Measurements from ENCODE around the gene RSPH9. TPM values are rescaled to one million over a fixed set of nuclear protein-coding genes. Genes with fewer than 3 reads are reported as not detected.

Gene RSPH9
- polyA plus RNA-seq, 1 of the 3 experiments (the other 2 are of a cell fraction), result 0.05 TPM

GRCh38 chr6:43702534-43703440 lies 58.0 kb downstream of the RSPH9 start:
- no peaks in the 10 kb centered on the region for H3K9me2 ChIP-seq
- peaks cover 0 to 16% of the 10 kb centered on the region in 2 experiments; a peak in 1 of 4 replicates for H3K4me1 ChIP-seq (ENCODE audit: control insufficient read depth in 1 of 2, insufficient read depth in 2 of 2, low read depth in 1 of 2, low read length in 1 of 2)
- no peak overlapping the region for H3K4me3 ChIP-seq (ENCODE audit: low read depth in 2 of 2, low read length in 1 of 2)
- 75% methylated on average over 13 of the region's 15 CpGs for WGBS (ENCODE audit: low lambda C conversion rate)
- H4K20me1 ChIP-seq (ENCODE audit: insufficient read depth), result no peaks in the 10 kb centered on the region
- no peak overlapping the region for H3K27ac ChIP-seq (ENCODE audit: low read depth in 2 of 2, low read length in 1 of 2)
- no peaks in the 10 kb centered on the region for H3K79me2 ChIP-seq (ENCODE audit: insufficient read depth)
- DNase-seq, result no peak
- ChIA-PET POLR2A (no interaction called here), CTCF (interaction anchor here (0.9 to 1.4 kb wide), 3 partner anchors 12 to 67 kb away, joined by 3 to 5 read pairs (median 4); partner anchors contain the start of gene VEGFA)
- H3K36me3 ChIP-seq (replicated peaks in 1 of 2; ENCODE audit: control insufficient read depth in 1 of 2, insufficient read depth in 2 of 2, low read length in 1 of 2), result no peaks in the 10 kb centered on the region
- H2AFZ ChIP-seq (ENCODE audit: low read depth), result no peak overlapping the region
- H3K27me3 ChIP-seq (ENCODE audit: insufficient read depth), result no peaks in the 10 kb centered on the region; the same call in 1 of the 2 replicates
- no peaks in the 10 kb centered on the region for H3K9me3 ChIP-seq
- H3F3A ChIP-seq (replicated peaks; ENCODE audit: insufficient read depth), result no peaks in the 10 kb centered on the region
- H3K4me2 ChIP-seq, result no peak overlapping the region
- no peak for TF ChIP-seq RFX5 (IDR thresholded peaks at IDR 0.05; ENCODE audit: low read length)
- TF ChIP-seq PBX3 (IDR thresholded peaks at IDR 0.05), result no peak
- no peak for TF ChIP-seq TEAD4 (IDR thresholded peaks at IDR 0.05; ENCODE audit: borderline replicate concordance, insufficient read depth)
- no peak for TF ChIP-seq NRF1 (IDR thresholded peaks at IDR 0.05; ENCODE audit: low read depth, low read length)
- no peak for TF ChIP-seq USF1 (IDR thresholded peaks at IDR 0.05; ENCODE audit: borderline replicate concordance, low read depth)
- no peak for TF ChIP-seq FOSL2 (IDR thresholded peaks at IDR 0.05; ENCODE audit: borderline replicate concordance, low read depth)
- TF ChIP-seq JUND (IDR thresholded peaks at IDR 0.05), result no peak
- no peak for TF ChIP-seq IRF3 (IDR thresholded peaks at IDR 0.05; ENCODE audit: low read depth, low read length)
- no peak for TF ChIP-seq TAF1 (IDR thresholded peaks at IDR 0.05; ENCODE audit: borderline replicate concordance, low read depth, low read length)
- H3K9ac ChIP-seq, result no peak overlapping the region

- Histone ChIP-seq H3K4me1 (ENCODE audit: control insufficient read depth in 1 of 2, insufficient read depth in 2 of 2, low read depth in 1 of 2, low read length in 1 of 2) (peaks cover 0 to 15% of the 10 kb centered on the region in 2 experiments; a peak in 1 of 4 replicates), H3K27me3 (ENCODE audit: insufficient read depth) (no peaks in the 10 kb centered on the region; the same call in 1 of the 2 replicates), H3K9me2 (no peaks in the 10 kb centered on the region), H3K9me3 (no peaks in the 10 kb centered on the region), H3K36me3 (replicated peaks in 1 of 2; ENCODE audit: control insufficient read depth in 1 of 2, insufficient read depth in 2 of 2, low read length in 1 of 2) (no peaks in the 10 kb centered on the region), H3F3A (replicated peaks; ENCODE audit: insufficient read depth) (no peaks in the 10 kb centered on the region), H3K79me2 (ENCODE audit: insufficient read depth) (no peaks in the 10 kb centered on the region), H3K9ac (no peak overlapping the region), H4K20me1 (ENCODE audit: insufficient read depth) (no peaks in the 10 kb centered on the region), H3K4me3 (ENCODE audit: low read depth in 2 of 2, low read length in 1 of 2) (no peak overlapping the region), H3K27ac (ENCODE audit: low read depth in 2 of 2, low read length in 1 of 2) (no peak overlapping the region), H3K4me2 (no peak overlapping the region), H2AFZ (ENCODE audit: low read depth) (no peak overlapping the region)
- TF ChIP-seq SIN3A (IDR thresholded peaks at IDR 0.05; ENCODE audit: borderline replicate concordance, low read depth, low read length) (no peak), TCF12 (IDR thresholded peaks at IDR 0.05) (no peak), CHD2 (IDR thresholded peaks at IDR 0.05; ENCODE audit: low read length, partially characterized antibody) (no peak), NRF1 (IDR thresholded peaks at IDR 0.05; ENCODE audit: low read depth, low read length) (no peak), MXI1 (IDR thresholded peaks at IDR 0.05; ENCODE audit: low read depth, low read length) (no peak), POLR2AphosphoS5 (IDR thresholded peaks at IDR 0.05; ENCODE audit: low read depth, low read length) (no peak)
- WGBS (ENCODE audit: low lambda C conversion rate), result 72% methylated on average over 8 of the region's 8 CpGs
- no peak for DNase-seq
- ChIA-PET POLR2A (no interaction called here), CTCF (interaction anchor here (0.9 to 1.4 kb wide), 3 partner anchors 11 to 66 kb away, joined by 3 to 5 read pairs (median 4); partner anchors contain the start of gene VEGFA)
Measured at GRCh38 chr6:43703512-43704429, 58.9 kb downstream of the RSPH9 start.
